ENCODE data around the gene DPP6. TPM values are rescaled to one million over a fixed set of nuclear protein-coding genes. Genes with fewer than 3 reads are reported as not detected.

The DPP6 gene
- total and polyA plus RNA-seq, 2 of the 8 experiments (the other 6 are each of a cell fraction or from before 2014, with no cell fraction given), result 4.7 to 6.8 TPM

- TF ChIP-seq CHD7 (IDR thresholded peaks at IDR 0.05; ENCODE audit: insufficient replicate concordance, low read length), result no peak
Measured at GRCh38 chr7:154188330-154188729, 136.1 kb downstream of the DPP6 start (continued).
